K562 (cell line): ENCODE data around the gene MYO3A. TPM values are rescaled to one million over a fixed set of nuclear protein-coding genes. Genes with fewer than 3 reads are reported as not detected.

Experiments used
- ATAC-seq: fragments of 200-7000 bp; cut with Tn5 transposase; 3 replicates; pipeline ENCODE4 v1.9.1; 2020; ENCODE audit warnings: moderate library complexity
- BruUV-seq: library from RNA; stranded (reverse); fragments of 400-500 nt; replicated peaks from 2 replicates; lab custom pipeline; 2021; lab: Mats Ljungman, UMichigan
- CTCF ChIA-PET: fragments of 300-600 bp; formaldehyde crosslinking; extraction: SDS; loops from one replicate; lab custom pipeline; 2021; ENCODE audit warnings: low intra/inter-chr PET ratio; lab: Yijun Ruan, JAX
- POLR2A ChIA-PET: fragments of 300-600, 350-650 bp; sonication (Branson Sonifier 250); formaldehyde crosslinking; extraction: SDS; loops from one replicate; lab custom pipeline; 2021; ENCODE audit warnings: antibody characterized with exemption, inconsistent platforms; lab: Yijun Ruan, JAX
- DNase-seq, 4 experiments: peaks; one replicate each; pipeline versions ENCODE4 v3.0.0 to v3.0.0-alpha.2; 2011 to 2018; ENCODE audit warnings: low spot score in 3 of 4, mixed read lengths in 3 of 4; ENCODE audit errors: extremely low read depth in 1 of 4
- FAIRE-seq: peaks from 2 replicates; lab custom pipeline; 2011; peaks lifted over from hg19 to GRCh38; lab: Jason Lieb, UNC
- H2AFZ ChIP-seq: 2 replicates; pipeline ENCODE4 v1.6.0; 2011; ENCODE audit warnings: low read depth, low read length, control low read depth, inconsistent platforms
- H3K27ac ChIP-seq: fragments of 200-600 bp; 3 replicates; pipeline ENCODE4 v1.8.0; 2011; ENCODE audit warnings: low read depth, mild to moderate bottlenecking, control low read depth, inconsistent platforms, low read length, moderate library complexity, mixed read lengths; ENCODE audit errors: extremely low read depth
- H3K27me3 ChIP-seq, 2 experiments: fragments of 300-600 bp in 1 of 2; 2 replicates in 1 of 2; 3 replicates in 1 of 2; pipeline versions ENCODE4 v1.6.0 to v1.8.0; 2011; ENCODE audit warnings: inconsistent platforms in 2 of 2, low read length in 2 of 2, mild to moderate bottlenecking in 1 of 2, mixed read lengths in 1 of 2, moderate library complexity in 1 of 2; ENCODE audit not compliant: control insufficient read depth in 2 of 2, insufficient read depth in 2 of 2
- H3K36me3 ChIP-seq: fragments of 300-600 bp; 3 replicates; pipeline ENCODE4 v1.8.0; 2011; ENCODE audit warnings: mild to moderate bottlenecking, low read length, inconsistent platforms; ENCODE audit not compliant: control insufficient read depth, insufficient read depth
- H3K4me1 ChIP-seq, 2 experiments: fragments of 200-600 bp in 1 of 2; replicated peaks in 1 of 2; 2 replicates in 1 of 2; 3 replicates in 1 of 2; pipeline versions ENCODE4 v1.5.1 to v1.8.0; 2011; ENCODE audit warnings: inconsistent platforms in 2 of 2, low read length in 2 of 2, mild to moderate bottlenecking in 1 of 2, mixed read lengths in 1 of 2, moderate library complexity in 1 of 2; ENCODE audit not compliant: control insufficient read depth in 2 of 2, insufficient read depth in 2 of 2
- H3K4me2 ChIP-seq: 2 replicates; pipeline ENCODE4 v1.6.1; 2011; ENCODE audit warnings: low read length, control low read depth, inconsistent platforms, mixed read lengths; ENCODE audit not compliant: insufficient read depth
- H3K4me3 ChIP-seq: fragments of 200-600 bp; sonication (generic), shearing (Covaris generic); 2 replicates; pipeline ENCODE4 v1.5.1; 2016; ENCODE audit warnings: control low read depth, inconsistent platforms
- H3K79me2 ChIP-seq: fragments of 200-600 bp; 3 replicates; pipeline ENCODE4 v1.8.0; 2011; ENCODE audit warnings: low read length, inconsistent platforms; ENCODE audit not compliant: control insufficient read depth, insufficient read depth
- H3K9ac ChIP-seq, 2 experiments: 2 replicates each; pipeline versions ENCODE4 v1.6.0 to v1.6.1; 2011; ENCODE audit warnings: low read depth in 2 of 2, low read length in 2 of 2, control low read depth in 1 of 2, inconsistent platforms in 1 of 2, mild to moderate bottlenecking in 1 of 2, mixed read lengths in 1 of 2; ENCODE audit not compliant: insufficient read depth in 1 of 2
- H3K9me1 ChIP-seq: one replicate; pipeline ENCODE4 v1.6.0; 2011; ENCODE audit warnings: inconsistent platforms, mild to moderate bottlenecking, low read length, moderate library complexity; ENCODE audit not compliant: control insufficient read depth, insufficient read depth
- H3K9me3 ChIP-seq: replicated peaks from 2 replicates; pipeline ENCODE4 v1.5.1; 2011; ENCODE audit warnings: low read depth, low read length, inconsistent platforms; ENCODE audit not compliant: control insufficient read depth, insufficient read depth
- H4K20me1 ChIP-seq: replicated peaks from 2 replicates; pipeline ENCODE4 v1.6.1; 2011; ENCODE audit warnings: low read length, inconsistent platforms, mixed read lengths; ENCODE audit not compliant: control insufficient read depth, insufficient read depth
- CLOCK ChIP-seq: fragments of 250-450 bp; sonication (Bioruptor Pico); IDR thresholded peaks from 2 replicates; pipeline ENCODE4 v1.4.0; 2020; ENCODE audit warnings: mild to moderate bottlenecking, moderate library complexity, borderline replicate concordance
- COPS2 ChIP-seq: fragments of 450-650 bp; conservative IDR thresholded peaks from 2 replicates; pipeline ENCODE4 v1.6.1; 2016; ENCODE audit warnings: mild to moderate bottlenecking, moderate library complexity
- GATA2 ChIP-seq: sonication (generic); formaldehyde crosslinking; IDR thresholded peaks from 2 replicates; pipeline ENCODE4 v1.4.0; 2020; ENCODE audit warnings: mild to moderate bottlenecking, missing genetic modification reagents
- KAT7 ChIP-seq: sonication (generic); formaldehyde crosslinking; IDR thresholded peaks from 2 replicates; pipeline ENCODE4 v1.8.0; 2022; ENCODE audit warnings: missing genetic modification reagents, mild to moderate bottlenecking, borderline replicate concordance
- MLX ChIP-seq, 2 experiments: fragments of 450-650 bp in 1 of 2; sonication (generic) in 1 of 2; formaldehyde crosslinking; conservative IDR thresholded peaks; 2 replicates each; pipeline versions ENCODE4 v1.4.0 to v1.8.1; 2020 to 2022; ENCODE audit warnings: mild to moderate bottlenecking in 1 of 2, missing genetic modification reagents in 1 of 2
- NR2C2 ChIP-seq, 2 experiments: fragments of 200-800 bp in 1 of 2; sonication (Bioruptor generic) in 1 of 2; sonication (generic) in 1 of 2; formaldehyde crosslinking in 1 of 2; IDR thresholded peaks; 2 replicates each; pipeline versions ENCODE4 v1.6.1 to v1.8.0; 2016 to 2022; ENCODE audit warnings: mild to moderate bottlenecking in 1 of 2, missing compliant biosample characterization in 1 of 2, missing genetic modification characterization in 1 of 2, missing genetic modification reagents in 1 of 2
- PYGO2 ChIP-seq: fragments of 450-650 bp; IDR thresholded peaks from 2 replicates; pipeline ENCODE4 v1.6.1; 2016; ENCODE audit warnings: mild to moderate bottlenecking, missing genetic modification characterization, moderate library complexity, missing compliant biosample characterization
- SRSF3 ChIP-seq: fragments of 200-400 bp; formaldehyde crosslinking; IDR thresholded peaks from 2 replicates; pipeline ENCODE4 v1.6.1; 2016; ENCODE audit warnings: mild to moderate bottlenecking, low read length, moderate library complexity; ENCODE audit not compliant: insufficient read depth
- TBP ChIP-seq: optimal IDR thresholded peaks from 2 replicates; pipeline ENCODE3; 2011; ENCODE audit warnings: low read depth, low read length, improper control_type of control experiment
- ZNF239 ChIP-seq: fragments of 250-450 bp; sonication (Bioruptor Pico); IDR thresholded peaks from 2 replicates; pipeline ENCODE4 v1.4.0; 2020; ENCODE audit warnings: mild to moderate bottlenecking
- ZNF253 ChIP-seq: fragments of 250-450 bp; sonication (Bioruptor Pico); conservative IDR thresholded peaks from 2 replicates; pipeline ENCODE4 v1.6.1; 2021; ENCODE audit warnings: mild to moderate bottlenecking
- ZNF57 ChIP-seq: fragments of 450-650 bp; formaldehyde crosslinking; IDR thresholded peaks from 2 replicates; pipeline ENCODE4 v1.4.0; 2020; ENCODE audit warnings: mild to moderate bottlenecking, moderate library complexity
- ZNF764 ChIP-seq: fragments of 250-450 bp; sonication (Bioruptor Pico); IDR thresholded peaks from 2 replicates; pipeline ENCODE4 v1.4.0; 2020; ENCODE audit warnings: low read depth, mild to moderate bottlenecking, moderate library complexity
- ZZZ3 ChIP-seq: fragments of 450-650 bp; IDR thresholded peaks from 2 replicates; pipeline ENCODE4 v1.6.1; 2016; ENCODE audit warnings: antibody characterized with exemption, mild to moderate bottlenecking, moderate library complexity
- WGBS: fragments of 100-300 bp; shearing (Covaris generic); methylation state at CpG from one replicate; pipeline ENCODE4 v1.1.6; 2016; ENCODE audit warnings: low coverage, mixed read lengths; ENCODE audit not compliant: insufficient coverage; ENCODE audit errors: missing lambda C conversion rate; 5-methylcytosine and 5-hydroxymethylcytosine counted together
- in situ Hi-C: fragments of 300-500 bp; cut with MboI; formaldehyde crosslinking; loops from 4 replicates; pipeline ENCODE4 v1.15.0; 2018; ENCODE audit warnings: inconsistent platforms, mixed read lengths
- intact Hi-C: fragments of 100-400 bp; cut with micrococcal nuclease; formaldehyde crosslinking; loops from 2 replicates; pipeline ENCODE4 v1.14.2; 2022
- polyA plus RNA-seq, 8 experiments: library from polyadenylated mRNA; depleted of rRNA in 4 of 8; stranded (reverse) in 5 of 8; unstranded in 3 of 8; fragments of >200 nt; fragmentation: Nextera tagmentation in 2 of 8; fragmentation: Illumina TruSeq in 1 of 8; extraction: Ambion mirVana in 2 of 8; extraction: Trizol in 1 of 8; gene quantifications; 2 replicates each; pipeline versions ENCODE4 v1.2.1 to v1.2.3, GENCODE V29; 2011 to 2014; ENCODE audit warnings: inconsistent platforms in 1 of 8, missing spikeins in 1 of 8
- total RNA-seq, 7 experiments: library from RNA; depleted of rRNA in 6 of 7; stranded (reverse); fragments of >200 nt in 6 of 7; fragmentation: Illumina TruSeq in 2 of 7; extraction: Trizol in 2 of 7; gene quantifications; 2 replicates each; pipeline versions ENCODE4 v1.2.1 to v1.2.3, GENCODE V29; 2011 to 2021; ENCODE audit warnings: low replicate concordance in 1 of 7

Gene MYO3A
- total and polyA plus RNA-seq, 9 of the 15 experiments (the other 6 are each of a cell fraction or from before 2014, with no cell fraction given) = not detected

- Histone ChIP-seq H3K4me3 (no peak overlapping the region), H3K4me1 (no peaks in the 10 kb centered on the region), H3K27ac (no peak overlapping the region), H3K36me3 (no peaks in the 10 kb centered on the region), H3K9me3 (no peaks in the 10 kb centered on the region), H3K9me1 (no peaks in the 10 kb centered on the region), H3K9ac (no peak overlapping the region), H4K20me1 (no peaks in the 10 kb centered on the region), H2AFZ (no peak overlapping the region), H3K4me2 (no peak overlapping the region), H3K27me3 (no peaks in the 10 kb centered on the region)
- DNase-seq (no peak), FAIRE-seq (no peak), ATAC-seq (no peak)
- POLR2A ChIA-PET = no interaction called here
- BruUV-seq = no TSS peak
- 0% methylated on average over 4 of the region's 4 CpGs for WGBS
- CTCF ChIA-PET = no interaction called here
- in situ Hi-C loops (no loop called here), intact Hi-C loops (no loop called here)
- TF ChIP-seq SRSF3 = no peak
- no peak for TF ChIP-seq TBP
- TF ChIP-seq, all 486 proteins: peak for 0
- no peaks in the 10 kb centered on the region for H3K79me2 ChIP-seq
Observed at GRCh38 chr10:26081459-26081858, 147.4 kb downstream of the MYO3A start.

- no TSS peak for BruUV-seq
- WGBS = 5% methylated on average over 3 of the region's 3 CpGs
- POLR2A ChIA-PET = no interaction called here
Observed at GRCh38 chr10:26085549-26085948, 151.5 kb downstream of the MYO3A start.

More at GRCh38 chr10:26085549-26085948, 151.5 kb downstream of the MYO3A start:
- CTCF ChIA-PET = no interaction called here
- in situ Hi-C loops (no loop called here), intact Hi-C loops (no loop called here)
- Histone ChIP-seq H3K27me3 (no peaks in the 10 kb centered on the region), H4K20me1 (no peaks in the 10 kb centered on the region), H3K4me2 (no peak overlapping the region), H3K27ac (no peak overlapping the region), H3K4me1 (no peaks in the 10 kb centered on the region), H3K9ac (no peak overlapping the region), H3K4me3 (no peak overlapping the region), H3K9me3 (no peaks in the 10 kb centered on the region), H3K9me1 (no peaks in the 10 kb centered on the region), H3K36me3 (no peaks in the 10 kb centered on the region), H2AFZ (no peak overlapping the region), H3K79me2 (no peaks in the 10 kb centered on the region)
- TF ChIP-seq ZZZ3 (no peak), MLX (CRISPR knock-in tag; conservative IDR thresholded peaks at IDR 0.05) (no peak), KAT7 (CRISPR knock-in tag) (no peak), PYGO2 (tag) (no peak), ZNF239 (no peak), GATA2 (CRISPR knock-in tag) (no peak), COPS2 (no peak), CLOCK (CRISPR knock-in tag) (no peak), ZNF764 (no peak), ZNF57 (CRISPR knock-in tag) (no peak), ZNF253 (CRISPR knock-in tag) (no peak), NR2C2 (CRISPR knock-in tag; IDR thresholded peaks at IDR 0.05) (no peak), NR2C2 (tag; IDR thresholded peaks at IDR 0.05) (no peak)
- FAIRE-seq (no peak), ATAC-seq (no peak), DNase-seq (no peak)
